Mammary epithelial cell (primary cell): ENCODE measurements around the gene INTU.

Source experiments
- CTCF ChIP-seq, 2 donors: IDR thresholded peaks in 1 of 2; conservative IDR thresholded peaks in 1 of 2; 2 replicates each; pipeline ENCODE4 v1.5.1; 2011 to 2012; ENCODE audit warnings: inconsistent platforms in 2 of 2, low read length in 2 of 2, mild to moderate bottlenecking in 2 of 2, control low read depth in 1 of 2, low read depth in 1 of 2; ENCODE audit not compliant: insufficient read depth in 1 of 2; ENCODE audit errors: extremely low read depth in 1 of 2
- EZH2 ChIP-seq: IDR thresholded peaks from 2 replicates; pipeline ENCODE4 v1.6.1; 2012; ENCODE audit warnings: low read length, inconsistent platforms, borderline replicate concordance

- no peak for TF ChIP-seq CTCF (conservative IDR thresholded peaks at IDR 0.05 in 1 of 2, IDR thresholded peaks at IDR 0.05 in 1 of 2; ENCODE audit: extremely low read depth in 1 of 2, insufficient read depth in 1 of 2, low read depth in 1 of 2, low read length in 2 of 2)
- no peak for TF ChIP-seq EZH2
Observed at GRCh38 chr4:127610488-127610887, 22.3 kb upstream of the INTU start.
